GM19467 (cell line): ENCODE measurements around the gene AGPAT1.

ENCODE experiments used
- ATAC-seq: cut with Tn5 transposase; IDR thresholded peaks from one replicate; pipeline ENCODE4 v1.9.1; 2021; ENCODE audit warnings: mild to moderate bottlenecking, moderate library complexity; ENCODE audit not compliant: unreplicated experiment

Gene AGPAT1

GRCh38 chr6:32173051-32173727, 2.7 kb downstream of the AGPAT1 start:
- no peak for ATAC-seq

DNA sequence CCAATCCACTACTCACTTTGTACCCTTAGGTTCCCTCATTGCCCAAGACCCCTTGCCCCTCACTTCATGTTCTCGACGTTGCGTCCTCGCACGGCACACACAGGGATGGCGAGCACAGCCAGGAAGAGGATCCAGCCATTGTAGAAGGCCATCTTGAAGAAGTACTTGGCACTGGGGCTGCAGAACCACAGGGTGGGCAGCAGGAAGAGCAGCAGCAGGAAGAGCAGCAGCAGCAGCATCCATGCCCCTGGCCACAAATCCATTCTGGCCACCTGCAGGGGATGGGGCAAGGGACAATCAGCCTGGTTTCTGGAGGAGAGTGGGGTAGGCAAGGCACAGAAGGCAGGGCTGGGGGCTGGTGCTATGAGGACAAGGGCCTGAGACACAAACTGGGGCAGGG, 4.7 kb downstream of the AGPAT1 start:
- ATAC-seq, result no peak

DNA sequence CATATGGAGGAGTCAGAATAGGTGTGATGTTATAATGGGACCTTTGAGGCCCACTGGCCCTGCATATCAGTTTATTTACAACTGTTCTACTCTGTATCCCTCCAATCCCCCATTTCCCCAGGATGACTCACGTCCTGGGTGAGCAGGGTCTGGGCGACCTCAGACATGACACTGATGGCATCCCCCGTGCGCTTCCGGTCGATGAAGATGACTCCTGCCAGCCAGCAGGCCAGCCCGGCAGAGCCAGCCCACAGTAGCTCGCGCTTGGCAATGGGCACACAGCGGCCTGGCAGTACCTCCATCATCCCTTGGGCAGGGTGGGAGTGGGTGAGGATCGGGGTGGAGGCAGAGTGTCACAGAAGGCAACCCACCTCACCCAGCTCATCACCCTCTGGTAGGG, 5.6 kb downstream of the AGPAT1 start:
- no peak for ATAC-seq

DNA sequence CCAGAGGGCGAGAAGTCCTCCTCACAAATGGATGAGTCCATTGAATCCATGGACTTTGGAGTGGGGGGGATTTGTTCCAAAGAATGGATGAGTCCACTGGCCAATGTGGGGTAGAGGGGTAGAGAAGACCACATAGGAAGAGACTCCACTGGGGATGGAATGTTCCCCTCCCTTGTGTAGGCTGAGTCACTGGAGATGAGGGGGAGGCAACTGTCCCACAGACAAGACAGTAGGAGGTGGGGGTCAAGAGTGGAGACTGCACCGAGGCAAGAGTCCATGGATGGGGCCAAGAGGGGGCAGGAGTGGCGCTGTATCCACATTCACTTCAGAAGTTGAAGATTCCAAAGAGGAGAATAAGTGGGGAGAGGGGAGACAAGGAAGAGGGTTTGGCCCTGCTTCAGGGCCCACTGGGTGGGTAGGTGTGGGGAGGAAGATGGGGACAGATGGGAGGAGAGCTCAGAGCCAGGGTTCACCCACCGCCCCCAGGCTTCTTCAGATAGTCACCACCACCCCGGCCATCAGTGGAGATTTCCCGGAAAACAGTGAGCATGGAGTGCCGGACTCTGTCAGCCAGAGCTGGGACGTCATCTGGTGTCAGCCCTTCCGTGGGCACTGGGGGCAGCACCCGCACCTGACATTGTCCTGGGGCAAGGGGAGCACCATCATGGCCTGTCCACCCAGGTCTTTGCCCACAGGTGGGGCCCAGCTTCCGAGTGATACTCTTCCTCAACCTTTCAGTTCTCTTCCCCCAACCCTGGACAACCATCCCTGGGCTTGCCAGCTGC, 6.9 kb downstream of the AGPAT1 start:
- ATAC-seq, result no peak

DNA sequence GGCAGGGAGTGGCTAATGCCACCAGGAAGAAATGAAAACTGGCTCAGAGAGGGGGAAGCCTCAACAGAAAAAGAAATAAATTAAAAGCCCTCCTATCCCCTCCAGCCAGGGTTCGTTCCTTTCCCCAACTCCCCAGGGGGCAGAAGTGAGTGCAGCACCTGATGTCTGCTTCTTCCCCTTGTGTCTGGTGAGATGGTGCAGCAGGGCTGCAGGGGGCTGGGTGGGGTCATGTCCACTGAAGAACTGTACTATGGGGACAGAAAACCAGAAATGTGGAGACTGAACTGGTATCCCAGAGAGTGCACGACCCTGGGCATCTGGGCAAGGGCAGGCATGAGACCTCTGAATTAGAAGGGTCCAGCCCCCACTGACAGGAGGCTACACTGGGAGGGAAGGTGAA, 7.5 kb downstream of the AGPAT1 start:
- no peak for ATAC-seq

DNA sequence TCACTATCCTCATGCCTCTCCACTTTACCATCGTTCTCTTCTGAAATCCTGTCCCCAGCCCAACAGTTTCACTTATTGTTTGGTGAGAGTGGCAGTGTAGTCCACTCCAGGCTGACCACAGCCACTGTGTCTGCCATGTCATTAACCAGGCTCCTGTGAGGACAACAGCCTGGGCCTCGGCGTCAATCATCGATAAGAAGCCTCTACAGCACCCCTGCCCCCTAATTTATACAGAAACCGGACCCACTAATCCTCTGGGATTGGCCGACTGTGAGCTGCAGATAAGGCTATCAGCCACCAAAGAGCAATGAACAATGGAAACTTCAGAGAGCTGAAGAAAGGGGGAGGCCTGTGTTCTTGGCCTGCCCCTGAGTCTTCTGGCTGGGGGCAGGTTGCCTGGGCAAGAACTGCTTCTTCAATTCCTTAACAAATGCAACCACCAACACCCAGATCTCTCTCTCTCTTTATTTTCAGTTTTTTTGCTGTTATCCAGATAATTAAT, 8.1 kb downstream of the AGPAT1 start:
- no peak for ATAC-seq

- ATAC-seq, result no peak
Observed at GRCh38 chr6:32167154-32167760, 8.6 kb downstream of the AGPAT1 start.

GRCh38 chr6:32166411-32167061, 9.3 kb downstream of the AGPAT1 start:
- no peak for ATAC-seq

- ATAC-seq, result no peak
Observed at GRCh38 chr6:32164295-32164694, 11.6 kb downstream of the AGPAT1 start, which contains the start of gene EGFL8. Gene EGFL8, plus strand, starts transcription at chr6:32164595. Its CDS starts 1,571 bp downstream, at chr6:32166166.

DNA sequence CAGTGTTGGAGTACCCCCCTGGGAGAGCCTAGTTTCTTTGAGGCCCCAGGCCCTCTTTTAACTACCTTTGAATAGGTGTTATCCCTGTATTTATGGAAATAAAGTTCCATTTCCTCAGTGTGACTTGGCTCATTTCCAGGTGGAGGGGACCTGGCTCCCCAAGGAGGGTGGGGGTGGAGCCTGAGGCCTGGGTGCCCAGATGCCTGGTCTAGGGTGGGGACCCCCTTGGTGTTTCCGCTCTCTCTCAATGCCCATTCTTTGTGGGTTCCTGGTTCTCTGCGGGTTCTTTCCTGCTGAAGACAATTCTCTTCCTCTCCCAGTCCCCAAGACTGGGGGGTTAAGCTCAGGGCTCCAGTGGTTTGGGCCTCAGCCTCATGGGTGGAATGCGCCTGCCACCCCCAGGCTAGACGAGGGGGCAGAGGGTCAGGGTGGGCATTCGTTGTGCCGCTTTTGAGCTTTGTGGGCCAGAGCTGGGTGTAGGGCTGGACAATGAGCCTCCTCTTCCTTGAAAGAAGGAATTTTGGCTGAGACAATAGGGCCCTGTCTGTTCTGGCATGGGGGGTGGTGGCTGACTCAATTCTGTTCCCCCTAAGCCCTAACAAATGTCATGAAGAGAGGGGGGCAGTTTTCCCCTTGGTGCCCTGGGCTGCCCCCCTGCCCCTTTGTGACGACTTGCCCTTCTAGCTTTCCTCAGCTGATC, 12.2 kb downstream of the AGPAT1 start:
- no peak for ATAC-seq

DNA sequence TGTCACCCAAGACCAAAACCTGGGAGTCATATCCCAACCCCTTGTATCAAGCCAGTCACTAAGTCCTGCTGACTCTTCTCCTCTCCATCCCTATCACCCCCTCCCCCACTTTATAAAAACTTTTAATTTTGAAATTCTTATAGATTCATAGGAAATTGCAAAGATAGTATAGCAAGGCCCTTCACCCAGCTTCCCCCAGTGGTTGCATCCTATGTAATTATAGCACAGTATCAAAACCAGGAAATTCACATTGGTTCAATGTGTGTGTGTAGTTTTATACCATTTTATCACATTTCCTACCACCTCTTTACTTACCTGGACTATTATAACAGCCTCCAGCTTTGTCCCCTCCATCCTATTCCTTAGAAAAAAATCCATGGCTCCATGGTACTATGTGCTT, 17.8 kb downstream of the AGPAT1 start:
- ATAC-seq, result no peak

DNA sequence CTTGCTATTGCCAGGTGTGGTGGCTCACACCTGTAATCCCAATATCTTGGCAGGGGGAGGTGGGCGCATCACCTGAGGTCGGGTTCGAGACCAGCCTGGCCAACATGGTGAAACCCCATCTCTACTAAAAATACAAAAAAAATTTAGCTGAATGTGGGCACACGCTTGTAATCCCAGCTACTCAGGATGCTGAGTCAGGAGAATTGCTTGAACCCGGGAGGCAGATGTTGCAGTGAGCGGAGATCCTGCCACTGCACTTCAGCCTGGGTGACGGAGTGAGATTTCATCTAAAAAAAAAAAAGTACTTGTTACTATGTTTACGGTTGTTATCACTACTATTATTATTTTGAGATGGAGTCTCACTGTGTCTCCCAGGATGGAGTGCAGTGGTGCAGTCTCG, 19.0 kb downstream of the AGPAT1 start:
- no peak for ATAC-seq

- ATAC-seq, result no peak
Observed at GRCh38 chr6:32154514-32155161, 21.2 kb downstream of the AGPAT1 start.

DNA sequence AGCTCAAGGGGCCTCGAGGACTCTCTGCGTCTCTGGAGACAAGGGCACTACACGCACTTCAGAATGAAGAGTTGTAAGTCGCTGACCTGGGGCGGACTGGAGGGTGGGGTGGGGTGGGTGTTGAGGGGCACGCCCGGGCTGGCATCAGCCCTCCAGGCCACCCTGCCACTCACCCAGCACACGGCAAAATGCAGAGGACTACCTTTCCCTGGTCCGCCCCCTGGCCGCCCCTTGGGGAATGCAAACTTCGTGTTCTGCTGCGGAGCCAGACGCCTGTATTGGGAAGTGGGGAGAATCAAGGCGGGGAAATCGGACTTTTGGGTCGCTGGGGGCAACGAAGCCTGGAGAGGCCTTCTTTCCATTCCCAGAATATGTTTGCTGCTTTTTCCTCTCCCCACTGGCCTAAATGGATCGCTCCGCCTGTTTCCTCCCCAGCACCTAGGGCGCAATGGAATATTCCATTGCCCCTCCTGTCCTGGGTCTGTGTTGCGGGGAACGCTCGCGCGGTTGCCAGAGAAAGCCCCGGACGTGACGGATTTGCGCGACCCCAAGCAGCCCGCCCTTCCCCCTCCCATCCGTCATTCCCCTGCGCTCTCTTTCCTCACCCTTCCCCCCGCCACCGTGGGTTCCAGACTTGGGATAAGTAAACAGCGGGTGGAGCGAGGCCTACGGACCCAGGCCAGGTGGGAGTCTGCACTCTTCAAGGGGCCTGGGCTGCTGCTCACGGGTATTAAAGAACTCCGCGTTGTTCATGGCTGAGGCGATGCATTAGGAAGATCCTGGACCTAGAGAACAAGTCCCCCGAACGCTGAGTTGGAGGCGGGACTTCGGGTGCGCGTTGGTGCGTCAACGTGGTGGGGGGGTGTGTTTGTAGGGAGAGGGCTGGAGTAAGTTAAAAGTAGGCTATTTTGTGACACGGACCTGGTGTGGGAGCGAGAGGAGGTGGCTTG, 22.0 kb downstream of the AGPAT1 start, which contains the start of gene PPT2:
PPT2 (plus strand) TSS at position 578 of the 950 bp plus-strand sequence. CDS start 454 bp downstream, outside the sequence.
- ATAC-seq, result no peak

GRCh38 chr6:32152769-32153563, 22.9 kb downstream of the AGPAT1 start:
- no peak for ATAC-seq

DNA sequence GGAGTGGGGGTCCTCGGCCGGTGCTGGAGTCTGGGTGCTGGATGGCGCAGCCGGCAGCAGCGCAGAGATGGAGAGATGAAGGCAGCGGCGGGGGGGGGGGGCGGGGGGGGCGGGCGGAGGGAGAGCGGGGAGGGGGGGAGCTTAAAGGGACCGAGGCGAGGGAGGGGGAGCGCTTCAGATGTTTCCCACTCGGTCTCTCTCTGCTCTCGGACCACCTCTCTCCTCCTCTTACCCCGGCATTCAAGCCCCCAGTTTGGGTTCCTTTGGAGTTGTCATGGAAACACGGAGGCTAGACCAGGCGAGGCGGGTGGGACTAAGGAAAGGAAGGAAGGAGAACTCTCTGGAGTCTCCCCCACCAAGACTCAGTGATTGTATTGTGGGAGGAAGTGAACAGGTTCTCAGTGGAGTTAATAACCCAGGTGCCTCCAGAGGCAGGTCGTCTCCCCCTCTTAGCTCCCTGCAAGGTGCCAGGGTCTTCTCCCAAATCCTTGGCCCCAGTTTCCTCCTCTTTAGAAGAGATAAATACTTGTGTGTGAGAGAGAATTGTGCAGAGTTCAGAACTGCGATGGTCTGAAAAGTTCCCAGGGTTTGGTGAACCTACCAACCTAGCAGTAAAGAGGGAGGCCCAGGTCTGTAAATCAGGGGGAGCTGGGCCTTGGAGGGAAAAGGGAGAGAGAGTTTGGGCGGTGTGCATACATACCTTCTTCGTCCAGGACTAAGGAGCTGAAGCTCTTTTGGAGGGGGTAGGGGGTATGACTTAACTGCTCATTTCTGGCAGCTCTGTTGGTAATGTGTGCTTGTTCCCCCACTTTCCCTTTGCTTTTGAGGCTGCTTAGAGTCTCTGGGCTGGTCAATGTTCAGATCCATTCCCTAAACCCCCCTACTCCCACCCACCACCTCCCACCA, 23.8 kb downstream of the AGPAT1 start, which contains the start of gene PRRT1:
PRRT1 (minus strand) TSS at position 77 of the 906 bp plus-strand sequence. CDS start 112 bp downstream, outside the sequence.
- ATAC-seq, result no peak
